Endothelial cell of umbilical vein (primary cell): ENCODE results near the gene DENND1A.

Experiments used
- EZH2 ChIP-seq: IDR thresholded peaks from 2 replicates; pipeline ENCODE4 v1.6.1; 2012; ENCODE audit warnings: borderline replicate concordance, low read depth, mild to moderate bottlenecking, moderate library complexity, low read length, inconsistent platforms; ENCODE audit not compliant: severe bottlenecking
- JUN ChIP-seq: IDR thresholded peaks from 2 replicates; pipeline ENCODE4 v1.6.1; 2011; ENCODE audit warnings: borderline replicate concordance, low read depth; ENCODE audit not compliant: insufficient read length, insufficient read depth
- MYC ChIP-seq: IDR thresholded peaks from one replicate; pipeline ENCODE4 v1.6.1; 2011; ENCODE audit warnings: mild to moderate bottlenecking, low read depth, low read length
- POLR2A ChIP-seq: IDR thresholded peaks from 2 replicates; pipeline ENCODE4 v1.6.1; 2012; ENCODE audit warnings: low read depth, mild to moderate bottlenecking, control low read depth, low read length
- POLR2AphosphoS5 ChIP-seq: IDR thresholded peaks from 2 replicates; pipeline ENCODE4 v1.6.1; 2012; ENCODE audit warnings: low read depth, mild to moderate bottlenecking, control low read depth, low read length, moderate library complexity; ENCODE audit not compliant: insufficient read depth
- TF ChIP-seq, protein P1 (sequence below), 2 donors: IDR thresholded peaks; 1 replicate in 1 of 2; 2 replicates in 1 of 2; pipeline ENCODE4 v1.5.1; 2011; ENCODE audit warnings: low read length in 2 of 2, mild to moderate bottlenecking in 2 of 2, moderate library complexity in 2 of 2, control low read depth in 1 of 2, inconsistent platforms in 1 of 2, low read depth in 1 of 2; ENCODE audit not compliant: insufficient read depth in 1 of 2; ENCODE audit errors: extremely low read depth in 1 of 2

DNA sequence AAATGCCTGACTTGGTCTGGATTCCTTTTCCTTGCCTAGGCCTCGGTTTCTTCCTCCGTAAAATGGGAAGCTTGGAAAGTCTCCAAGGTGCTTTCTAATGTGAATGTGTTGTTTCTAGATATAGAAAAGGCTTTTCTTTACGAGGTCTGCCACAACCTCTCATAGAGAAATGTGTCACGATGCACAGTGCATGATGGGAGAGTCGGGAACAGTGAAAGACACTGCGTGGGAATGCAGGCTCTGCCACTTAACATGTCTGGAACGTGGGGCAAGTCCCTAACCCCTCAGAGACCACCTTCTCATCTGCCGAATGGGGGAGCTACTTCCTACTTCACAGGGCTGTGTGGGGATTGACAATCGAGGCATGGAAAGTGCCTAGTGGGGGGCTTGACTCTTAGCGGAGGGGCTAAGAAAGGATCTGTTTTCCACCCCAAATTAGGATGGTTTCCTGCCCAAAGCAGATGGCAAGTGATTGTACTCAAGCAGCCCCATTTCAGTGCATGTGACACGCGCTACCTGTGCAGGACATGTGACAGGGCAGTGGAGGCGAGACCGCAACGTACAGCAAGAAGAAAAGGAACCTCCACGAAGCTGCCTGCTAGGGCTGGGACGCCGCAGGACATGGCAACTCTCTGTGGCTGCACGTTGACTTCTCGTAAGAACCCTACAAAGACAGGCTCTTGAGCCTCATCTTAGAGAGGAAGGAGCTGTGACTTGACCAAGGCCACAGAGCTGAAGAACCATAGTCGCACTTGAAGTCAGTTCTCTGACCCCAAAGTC lies 458.7 kb downstream of the DENND1A start:
- TF ChIP-seq, protein P1, sequence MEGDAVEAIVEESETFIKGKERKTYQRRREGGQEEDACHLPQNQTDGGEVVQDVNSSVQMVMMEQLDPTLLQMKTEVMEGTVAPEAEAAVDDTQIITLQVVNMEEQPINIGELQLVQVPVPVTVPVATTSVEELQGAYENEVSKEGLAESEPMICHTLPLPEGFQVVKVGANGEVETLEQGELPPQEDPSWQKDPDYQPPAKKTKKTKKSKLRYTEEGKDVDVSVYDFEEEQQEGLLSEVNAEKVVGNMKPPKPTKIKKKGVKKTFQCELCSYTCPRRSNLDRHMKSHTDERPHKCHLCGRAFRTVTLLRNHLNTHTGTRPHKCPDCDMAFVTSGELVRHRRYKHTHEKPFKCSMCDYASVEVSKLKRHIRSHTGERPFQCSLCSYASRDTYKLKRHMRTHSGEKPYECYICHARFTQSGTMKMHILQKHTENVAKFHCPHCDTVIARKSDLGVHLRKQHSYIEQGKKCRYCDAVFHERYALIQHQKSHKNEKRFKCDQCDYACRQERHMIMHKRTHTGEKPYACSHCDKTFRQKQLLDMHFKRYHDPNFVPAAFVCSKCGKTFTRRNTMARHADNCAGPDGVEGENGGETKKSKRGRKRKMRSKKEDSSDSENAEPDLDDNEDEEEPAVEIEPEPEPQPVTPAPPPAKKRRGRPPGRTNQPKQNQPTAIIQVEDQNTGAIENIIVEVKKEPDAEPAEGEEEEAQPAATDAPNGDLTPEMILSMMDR (IDR thresholded peaks at IDR 0.05; ENCODE audit: extremely low read depth in 1 of 2, insufficient read depth in 1 of 2, low read depth in 1 of 2, low read length in 2 of 2): no peak
- TF ChIP-seq POLR2AphosphoS5 (no peak), POLR2A (no peak), MYC (no peak), JUN (no peak), EZH2 (no peak)
